DOHH2 (cell line): Measurements from ENCODE around the gene JAK1.

Experiments used
- CTCF ChIP-seq: fragments of 200-600 bp; sonication (generic); IDR thresholded peaks from one replicate; pipeline ENCODE4 v1.5.1; 2014; ENCODE audit warnings: antibody characterized with exemption, mild to moderate bottlenecking, low read depth, low read length; ENCODE audit not compliant: poor library complexity, severe bottlenecking
- EZH2phosphoT487 ChIP-seq: fragments of 200-600 bp; sonication (generic); IDR thresholded peaks from 2 replicates; pipeline ENCODE4 v1.6.1; 2017; ENCODE audit warnings: borderline replicate concordance, mild to moderate bottlenecking, antibody characterized with exemption, low read length, moderate library complexity, mixed read lengths

- TF ChIP-seq CTCF (no peak), EZH2phosphoT487 (no peak)
Measured at GRCh38 chr1:64995316-64995715, 29.0 kb upstream of the JAK1 start.
